Keratinocyte (primary cell): Measurements from ENCODE around the gene GPR158.

ENCODE experiments used
- EZH2 ChIP-seq: IDR thresholded peaks from one replicate; pipeline ENCODE4 v1.6.1; 2012; ENCODE audit warnings: inconsistent platforms, mild to moderate bottlenecking, low read length, moderate library complexity
- TF ChIP-seq, protein P1 (sequence below), 3 experiments: IDR thresholded peaks in 1 of 3; conservative IDR thresholded peaks in 1 of 3; optimal IDR thresholded peaks in 1 of 3; 2 replicates in 2 of 3; 3 replicates in 1 of 3; pipeline versions ENCODE3 to v1.5.1; 2011; ENCODE audit warnings: low read length in 3 of 3, mild to moderate bottlenecking in 3 of 3, moderate library complexity in 2 of 3, control low read depth in 1 of 3, inconsistent platforms in 1 of 3; ENCODE audit not compliant: insufficient read depth in 2 of 3; ENCODE audit errors: extremely low read depth in 1 of 3

DNA sequence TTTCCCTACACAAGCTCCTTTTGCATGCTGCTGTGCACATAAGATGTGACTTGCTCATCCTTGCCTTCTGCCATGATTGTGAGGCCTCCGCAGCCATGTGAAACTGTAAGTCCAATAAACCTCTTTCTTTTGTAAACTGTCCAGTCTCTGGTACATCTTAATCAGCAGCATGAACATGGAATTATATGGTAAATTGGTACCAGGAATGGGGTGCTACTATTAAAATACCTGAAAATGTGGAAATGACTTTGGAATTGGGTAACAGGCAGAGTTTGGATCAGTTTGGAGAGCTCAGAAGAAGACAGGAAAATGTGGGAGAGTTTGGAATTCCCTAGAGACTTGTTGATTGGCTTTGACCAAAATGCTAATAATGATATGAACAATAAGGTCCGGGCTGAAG is 181.8 kb downstream of the GPR158 start:
- TF ChIP-seq, protein P1, sequence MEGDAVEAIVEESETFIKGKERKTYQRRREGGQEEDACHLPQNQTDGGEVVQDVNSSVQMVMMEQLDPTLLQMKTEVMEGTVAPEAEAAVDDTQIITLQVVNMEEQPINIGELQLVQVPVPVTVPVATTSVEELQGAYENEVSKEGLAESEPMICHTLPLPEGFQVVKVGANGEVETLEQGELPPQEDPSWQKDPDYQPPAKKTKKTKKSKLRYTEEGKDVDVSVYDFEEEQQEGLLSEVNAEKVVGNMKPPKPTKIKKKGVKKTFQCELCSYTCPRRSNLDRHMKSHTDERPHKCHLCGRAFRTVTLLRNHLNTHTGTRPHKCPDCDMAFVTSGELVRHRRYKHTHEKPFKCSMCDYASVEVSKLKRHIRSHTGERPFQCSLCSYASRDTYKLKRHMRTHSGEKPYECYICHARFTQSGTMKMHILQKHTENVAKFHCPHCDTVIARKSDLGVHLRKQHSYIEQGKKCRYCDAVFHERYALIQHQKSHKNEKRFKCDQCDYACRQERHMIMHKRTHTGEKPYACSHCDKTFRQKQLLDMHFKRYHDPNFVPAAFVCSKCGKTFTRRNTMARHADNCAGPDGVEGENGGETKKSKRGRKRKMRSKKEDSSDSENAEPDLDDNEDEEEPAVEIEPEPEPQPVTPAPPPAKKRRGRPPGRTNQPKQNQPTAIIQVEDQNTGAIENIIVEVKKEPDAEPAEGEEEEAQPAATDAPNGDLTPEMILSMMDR (optimal IDR thresholded peaks at IDR 0.05 in 1 of 3, IDR thresholded peaks at IDR 0.05 in 1 of 3, conservative IDR thresholded peaks at IDR 0.05 in 1 of 3; ENCODE audit: extremely low read depth in 1 of 3, insufficient read depth in 2 of 3, low read length in 3 of 3): no peak
- no peak for TF ChIP-seq EZH2
